GM11168 (cell line): ENCODE data around the gene TOP3A.

Source experiments
- in situ Hi-C: fragments of 300-500 bp; cut with MboI; formaldehyde crosslinking; loops from one replicate; pipeline ENCODE4 v1.12.0; 2022; ENCODE audit warnings: low sequenced_read_pairs; ENCODE audit not compliant: unreplicated experiment

Gene TOP3A

DNA sequence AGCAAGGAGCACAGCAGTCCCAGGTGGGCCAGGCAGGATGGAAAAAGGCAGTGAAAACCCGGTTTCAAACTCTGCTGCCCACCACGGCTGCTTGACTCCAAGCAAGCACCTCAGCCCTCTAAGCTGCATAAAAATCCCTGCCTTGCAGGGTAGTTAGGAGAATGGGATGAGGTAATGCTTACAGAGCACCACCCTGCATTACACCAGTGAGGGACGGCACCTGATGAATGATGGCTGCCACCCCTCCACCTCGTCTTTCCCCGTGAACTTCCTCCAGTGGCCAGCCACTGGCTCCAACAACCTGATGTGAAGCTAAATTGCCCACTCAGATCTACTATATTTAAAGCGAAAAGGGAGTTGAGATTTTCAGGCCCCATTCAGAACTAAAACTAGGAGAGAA is 33.0 kb downstream of the TOP3A start:
- in situ Hi-C loops, result no loop called here

- in situ Hi-C loops, result no loop called here
These were observed 33.9 kb downstream of the TOP3A start for GRCh38 chr17:18280766-18281371.

DNA sequence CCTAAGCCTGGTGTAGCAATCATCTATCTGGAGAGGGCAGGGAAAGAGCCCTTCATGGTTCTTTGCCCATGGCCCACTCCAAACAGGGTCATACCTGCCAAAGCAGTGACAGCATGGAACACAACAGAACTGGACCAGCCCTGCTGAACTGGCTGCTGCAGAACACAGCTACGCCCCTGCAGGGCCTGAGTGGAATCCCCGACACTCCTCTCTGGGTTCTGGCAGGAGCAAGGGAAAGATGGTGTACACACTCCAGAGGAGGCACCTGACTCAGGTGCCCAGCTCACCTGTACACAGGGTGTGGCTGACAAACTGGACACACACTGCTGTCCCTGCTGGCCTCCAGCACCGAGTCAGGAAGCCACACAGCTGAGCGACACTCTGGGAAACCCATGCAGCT is 34.5 kb downstream of the TOP3A start:
- in situ Hi-C loops, result no loop called here

- in situ Hi-C loops, result no loop called here
These were observed 35.9 kb downstream of the TOP3A start for GRCh38 chr17:18278867-18279266.

DNA sequence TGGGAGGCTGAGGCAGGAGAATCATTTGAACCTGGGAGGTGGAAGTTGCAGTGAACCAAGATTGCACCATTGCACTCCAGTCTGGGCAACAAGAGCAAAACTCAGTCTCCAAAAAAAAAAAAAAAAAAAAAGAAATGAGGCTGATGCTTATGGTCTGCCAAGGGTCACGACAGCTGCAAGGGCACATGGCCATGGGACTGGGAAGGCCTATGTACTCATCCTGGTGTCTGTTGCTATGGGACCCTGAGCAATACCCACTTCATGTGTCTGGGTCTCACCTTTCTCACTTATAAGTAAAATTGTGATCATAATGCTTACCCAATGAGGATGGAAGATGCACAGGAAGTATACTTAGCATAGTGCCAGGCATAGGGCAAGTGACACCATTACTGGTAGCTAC is 37.7 kb downstream of the TOP3A start:
- in situ Hi-C loops, result no loop called here

DNA sequence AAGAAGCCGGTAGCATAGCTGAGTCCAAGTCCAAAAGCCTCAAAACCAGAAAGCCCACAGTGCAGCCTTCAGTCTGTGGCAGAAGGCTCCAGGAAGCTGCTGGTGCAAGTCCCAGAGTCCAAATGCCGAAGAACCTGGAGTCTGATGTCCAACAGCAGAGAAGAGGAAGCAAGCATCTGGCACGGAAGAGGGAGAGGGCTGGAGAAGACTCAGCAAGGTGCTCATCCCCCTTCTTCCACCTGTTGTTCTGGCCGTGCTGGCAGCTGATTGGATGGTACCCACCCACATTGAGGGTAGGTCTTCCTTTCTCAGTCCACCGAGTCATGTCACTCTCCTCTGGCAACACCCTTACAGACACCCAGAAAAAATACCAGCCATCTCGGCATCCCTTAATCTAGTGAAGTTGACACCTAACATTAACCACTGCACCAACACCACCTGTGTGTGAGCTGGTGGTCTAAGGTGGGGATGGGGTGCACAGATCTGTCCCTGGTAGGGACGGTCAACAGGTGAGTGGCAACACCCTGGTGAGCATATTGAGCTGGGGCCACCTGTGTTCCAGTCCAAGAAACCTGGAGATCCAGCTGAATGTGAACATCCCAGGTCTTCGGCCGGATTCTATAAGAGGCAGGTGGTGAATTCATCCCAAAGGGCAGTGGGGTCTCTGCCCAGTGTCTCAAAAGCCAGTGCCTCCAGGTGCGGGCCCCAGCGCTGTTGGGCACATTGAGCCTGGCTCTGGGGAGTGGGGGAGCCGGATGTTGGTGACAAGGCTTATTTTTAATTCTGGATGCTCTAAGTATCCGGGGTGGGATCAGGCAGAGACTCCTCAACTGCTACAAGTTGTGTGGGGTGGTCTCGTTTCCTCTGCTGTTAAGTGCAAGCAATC is 44.5 kb downstream of the TOP3A start:
- in situ Hi-C loops, result no loop called here

- in situ Hi-C loops, result no loop called here
These were observed 46.7 kb downstream of the TOP3A start for GRCh38 chr17:18267927-18268711.

DNA sequence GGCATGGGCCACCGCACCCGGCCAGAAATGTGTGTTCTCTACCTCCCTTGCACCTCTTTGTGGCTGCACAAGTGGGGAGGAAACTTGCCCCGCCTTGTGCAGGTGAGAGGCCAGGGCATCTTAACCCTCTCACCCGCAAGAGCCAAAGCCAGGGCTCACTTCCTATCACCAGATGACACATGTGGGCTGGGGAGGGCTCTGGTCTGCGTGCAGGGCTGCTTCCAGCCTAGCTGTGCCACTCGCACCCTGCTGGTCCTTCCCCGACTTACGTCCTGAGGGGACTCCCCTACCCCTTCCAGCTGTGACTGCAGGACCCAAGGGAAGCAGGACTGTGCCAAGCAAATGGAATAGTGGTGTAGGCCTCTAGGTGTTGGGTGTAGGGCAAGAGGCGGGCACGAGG is 47.4 kb downstream of the TOP3A start:
- in situ Hi-C loops, result no loop called here

GRCh38 chr17:18263885-18264682 is 50.7 kb downstream of the TOP3A start:
- in situ Hi-C loops, result no loop called here

GRCh38 chr17:18262641-18263040 is 52.2 kb downstream of the TOP3A start:
- in situ Hi-C loops, result no loop called here

- in situ Hi-C loops, result no loop called here
These were observed 52.7 kb downstream of the TOP3A start for GRCh38 chr17:18262111-18262510.

- in situ Hi-C loops, result no loop called here
These were observed 53.1 kb downstream of the TOP3A start for GRCh38 chr17:18261659-18262058.

DNA sequence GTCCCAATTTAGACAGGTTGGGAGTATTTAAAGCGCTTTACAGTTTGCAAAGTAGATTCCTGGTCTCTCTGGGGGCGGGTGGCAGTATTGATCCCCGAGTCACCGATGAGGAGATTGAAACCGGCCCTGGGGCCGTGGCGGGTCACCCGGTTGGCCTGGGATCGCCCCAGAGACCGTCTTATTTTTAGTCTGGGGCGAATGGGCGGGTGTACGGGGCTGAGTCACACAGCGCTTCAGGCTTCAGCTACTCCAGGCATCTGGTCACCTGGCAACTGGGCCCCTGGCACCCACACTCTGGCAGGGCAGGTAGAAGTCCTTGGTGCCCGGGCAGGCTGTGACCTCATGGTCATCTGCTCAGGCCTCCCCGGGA is 53.7 kb downstream of the TOP3A start:
- in situ Hi-C loops, result no loop called here

- in situ Hi-C loops, result no loop called here
These were observed 54.3 kb downstream of the TOP3A start, which contains the start of gene MIEF2 for GRCh38 chr17:18260332-18261145. MIEF2 (plus strand) TSS chr17:18260662; CDS start chr17:18262721, 2,059 bp downstream.

- in situ Hi-C loops, result no loop called here
These were observed 55.0 kb downstream of the TOP3A start for GRCh38 chr17:18259621-18260331.

DNA sequence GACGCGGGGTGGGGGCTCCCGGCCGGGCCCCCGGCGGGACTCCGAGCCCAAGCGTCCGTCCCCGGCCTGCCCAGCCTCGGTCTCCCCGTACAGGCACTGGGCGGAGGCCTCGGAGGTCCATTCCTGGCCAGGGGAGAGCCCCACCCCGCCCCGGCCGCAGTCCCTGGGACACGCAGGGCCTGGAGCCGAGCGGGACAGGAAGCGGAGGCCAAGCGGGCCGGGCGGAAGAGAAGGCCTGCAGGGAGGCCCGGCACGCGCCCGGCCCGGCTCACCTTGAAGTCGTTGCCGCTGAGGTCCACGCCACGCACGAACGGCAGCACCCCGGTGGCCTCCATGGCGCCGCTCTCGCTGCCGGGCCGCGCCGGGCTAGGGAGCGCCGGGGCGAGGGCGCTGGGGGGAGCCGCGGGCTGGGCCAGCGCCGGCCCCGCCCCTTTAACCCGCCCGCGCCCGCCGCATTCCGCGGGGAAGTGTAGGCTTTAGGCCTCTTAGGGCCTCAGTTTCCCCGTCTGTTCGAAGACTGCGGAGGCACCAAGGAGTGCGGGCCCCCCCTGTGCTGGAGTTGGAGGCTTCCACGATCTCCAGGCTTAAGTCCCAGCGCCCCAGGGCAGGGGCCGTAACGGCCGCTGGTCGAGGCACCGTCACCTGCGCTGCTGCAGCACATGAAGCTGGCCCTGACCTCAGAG is 56.3 kb downstream of the TOP3A start, which contains the start of gene FLII:
TSS of gene FLII (minus strand) at position 383 of the 683 bp plus-strand sequence. CDS start at position 335, 48 bp downstream.
- in situ Hi-C loops, result no loop called here

DNA sequence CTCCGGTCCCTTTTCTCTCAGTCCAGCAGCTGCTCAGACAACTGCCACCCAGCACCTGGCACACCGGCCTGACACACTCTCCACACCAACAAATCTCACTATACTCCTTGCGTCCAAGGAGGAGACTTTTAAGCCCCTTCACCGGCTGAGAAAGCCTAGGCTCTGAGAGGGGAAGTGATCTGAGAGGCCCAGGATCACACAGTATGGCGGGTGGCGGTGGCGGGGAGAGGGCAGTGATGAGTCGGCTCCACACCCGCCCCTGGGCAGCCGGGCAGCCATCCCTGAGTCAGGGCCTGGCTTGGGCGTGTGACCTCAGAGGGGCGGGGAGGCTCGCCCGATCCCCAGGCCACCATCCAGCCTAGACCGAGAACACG is 56.8 kb downstream of the TOP3A start:
- in situ Hi-C loops, result no loop called here
